H9 (cell line): ENCODE results near the gene GPR62. TPM values are rescaled to one million over a fixed set of nuclear protein-coding genes. Genes with fewer than 3 reads are reported as not detected.

ENCODE experiments used
- DNase-seq: peaks from one replicate; pipeline ENCODE4 v3.0.0-alpha.2; 2017
- H2AFZ ChIP-seq: one replicate; pipeline ENCODE4 v1.6.1; 2013; ENCODE audit warnings: mild to moderate bottlenecking, low read length, control low read depth, moderate library complexity
- H2AK5ac ChIP-seq: 2 replicates; pipeline ENCODE4 v1.6.1; 2013; ENCODE audit warnings: low read length, control low read depth, mixed read lengths; ENCODE audit not compliant: insufficient read length
- H2BK120ac ChIP-seq: one replicate; pipeline ENCODE4 v1.6.1; 2013; ENCODE audit warnings: low read depth, mild to moderate bottlenecking, low read length, control low read depth, inconsistent platforms; ENCODE audit not compliant: poor library complexity, severe bottlenecking
- H2BK12ac ChIP-seq: 2 replicates; pipeline ENCODE4 v1.6.1; 2013; ENCODE audit warnings: low read length, control low read depth, mixed read lengths, low read depth; ENCODE audit not compliant: insufficient read length
- H2BK15ac ChIP-seq: 2 replicates; pipeline ENCODE4 v1.6.1; 2013; ENCODE audit warnings: low read depth, low read length, control low read depth
- H2BK20ac ChIP-seq: one replicate; pipeline ENCODE4 v1.6.1; 2013; ENCODE audit warnings: low read depth, mild to moderate bottlenecking, low read length, control low read depth, inconsistent platforms; ENCODE audit not compliant: poor library complexity, severe bottlenecking
- H2BK5ac ChIP-seq: 2 replicates; pipeline ENCODE4 v1.6.1; 2013; ENCODE audit warnings: low read length, control low read depth, mixed read lengths; ENCODE audit not compliant: insufficient read length
- H3K14ac ChIP-seq: 2 replicates; pipeline ENCODE4 v1.6.1; 2013; ENCODE audit warnings: low read length, control low read depth; ENCODE audit not compliant: insufficient read depth
- H3K18ac ChIP-seq: 2 replicates; pipeline ENCODE4 v1.6.1; 2013; ENCODE audit warnings: low read depth, mild to moderate bottlenecking, mixed read lengths, low read length, control low read depth; ENCODE audit not compliant: insufficient read length
- H3K23ac ChIP-seq: 2 replicates; pipeline ENCODE4 v1.6.1; 2013; ENCODE audit warnings: low read length, control low read depth, mixed read lengths, low read depth; ENCODE audit not compliant: insufficient read length
- H3K23me2 ChIP-seq: 2 replicates; pipeline ENCODE4 v1.6.1; 2013; ENCODE audit warnings: low read depth, mild to moderate bottlenecking, mixed read lengths, low read length, control low read depth; ENCODE audit not compliant: insufficient read length, poor library complexity, severe bottlenecking
- H3K27ac ChIP-seq: 2 replicates; pipeline ENCODE4 v1.5.1; 2013; ENCODE audit warnings: low read length, control low read depth, mixed read lengths, low read depth; ENCODE audit not compliant: insufficient read length
- H3K27me3 ChIP-seq: 2 replicates; pipeline ENCODE4 v1.6.1; 2013; ENCODE audit warnings: low read length, control low read depth, inconsistent platforms; ENCODE audit not compliant: insufficient read depth
- H3K4ac ChIP-seq: 2 replicates; pipeline ENCODE4 v1.6.1; 2013; ENCODE audit warnings: low read depth, mild to moderate bottlenecking, control low read depth, inconsistent platforms, low read length, moderate library complexity
- H3K4me1 ChIP-seq: 2 replicates; pipeline ENCODE4 v1.6.1; 2013; ENCODE audit warnings: low read length, control low read depth, inconsistent platforms; ENCODE audit not compliant: insufficient read depth
- H3K4me2 ChIP-seq: 2 replicates; pipeline ENCODE4 v1.6.1; 2013; ENCODE audit warnings: low read length, control low read depth, mixed read lengths; ENCODE audit not compliant: insufficient read length, insufficient read depth
- H3K56ac ChIP-seq: 2 replicates; pipeline ENCODE4 v1.6.1; 2013; ENCODE audit warnings: low read depth, mild to moderate bottlenecking, mixed read lengths, low read length, control low read depth; ENCODE audit not compliant: insufficient read length
- H3K79me1 ChIP-seq: 2 replicates; pipeline ENCODE4 v1.6.1; 2013; ENCODE audit warnings: low read depth, mild to moderate bottlenecking, moderate library complexity, low read length, control low read depth, inconsistent platforms; ENCODE audit not compliant: insufficient read depth, poor library complexity, severe bottlenecking
- H3K79me2 ChIP-seq: 2 replicates; pipeline ENCODE4 v1.6.1; 2013; ENCODE audit warnings: low read length, control low read depth, inconsistent platforms; ENCODE audit not compliant: insufficient read depth
- H3K9ac ChIP-seq: 2 replicates; pipeline ENCODE4 v1.6.1; 2013; ENCODE audit warnings: low read length, control low read depth, mixed read lengths; ENCODE audit not compliant: insufficient read length; ENCODE audit errors: extremely low read depth
- H3K9me3 ChIP-seq: one replicate; pipeline ENCODE4 v1.6.1; 2013; ENCODE audit warnings: low read depth, low read length, inconsistent platforms; ENCODE audit not compliant: control insufficient read depth
- H3T11ph ChIP-seq: one replicate; pipeline ENCODE4 v1.6.1; 2013; ENCODE audit warnings: mild to moderate bottlenecking, low read length, control low read depth, inconsistent platforms
- H4K20me1 ChIP-seq: one replicate; pipeline ENCODE4 v1.6.1; 2013; ENCODE audit not compliant: control insufficient read depth, insufficient read length, insufficient read depth
- H4K5ac ChIP-seq: 2 replicates; pipeline ENCODE4 v1.6.1; 2013; ENCODE audit warnings: low read depth, mild to moderate bottlenecking, mixed read lengths, low read length, control low read depth; ENCODE audit not compliant: insufficient read length
- H4K8ac ChIP-seq: replicated peaks from 2 replicates; pipeline ENCODE4 v1.6.1; 2013; ENCODE audit warnings: low read length, control low read depth, mixed read lengths, low read depth; ENCODE audit not compliant: insufficient read length
- H4K91ac ChIP-seq: 2 replicates; pipeline ENCODE4 v1.6.1; 2013; ENCODE audit warnings: low read depth, mild to moderate bottlenecking, moderate library complexity, mixed read lengths, low read length, control low read depth; ENCODE audit not compliant: insufficient read length
- H3K27ac Mint-ChIP-seq, 3 experiments: 2 replicates in 2 of 3; 3 replicates in 1 of 3; pipeline ENCODE4 v1.8.0; 2020 to 2021; ENCODE audit warnings: mixed read lengths in 3 of 3, mild to moderate bottlenecking in 1 of 3, moderate library complexity in 1 of 3
- H3K27me3 Mint-ChIP-seq: 2 replicates; pipeline ENCODE4 v1.8.0; 2021; ENCODE audit warnings: low read depth, mild to moderate bottlenecking, moderate library complexity, mixed read lengths
- H3K36me3 Mint-ChIP-seq, 3 experiments: 2 replicates in 2 of 3; 3 replicates in 1 of 3; pipeline ENCODE4 v1.8.0; 2020 to 2021; ENCODE audit warnings: low read depth in 3 of 3, mixed read lengths in 3 of 3; ENCODE audit not compliant: insufficient read depth in 1 of 3
- H3K4me1 Mint-ChIP-seq, 2 experiments: 2 replicates each; pipeline ENCODE4 v1.8.0; 2020; ENCODE audit warnings: mixed read lengths in 2 of 2
- H3K4me3 Mint-ChIP-seq, 2 experiments: 2 replicates in 1 of 2; 3 replicates in 1 of 2; pipeline ENCODE4 v1.8.0; 2020 to 2021; ENCODE audit warnings: mild to moderate bottlenecking in 2 of 2, mixed read lengths in 2 of 2, moderate library complexity in 1 of 2
- H3K9me3 Mint-ChIP-seq, 2 experiments: 2 replicates in 1 of 2; 3 replicates in 1 of 2; pipeline ENCODE4 v1.8.0; 2020; ENCODE audit warnings: mild to moderate bottlenecking in 2 of 2, mixed read lengths in 2 of 2, moderate library complexity in 1 of 2
- CTCF ChIP-seq: fragments of 200-600 bp; sonication (generic); conservative IDR thresholded peaks from 3 replicates; pipeline ENCODE4 v1.8.0; 2021; ENCODE audit warnings: antibody characterized with exemption, mild to moderate bottlenecking
- WGBS: extraction: QIAGEN DNeasy Blood & Tissue Kit; methylation state at CpG from one replicate; pipeline ENCODE4 v1.1.7; 2013; ENCODE audit warnings: missing lambda C conversion rate, low lambda C conversion rate, mixed read lengths; ENCODE audit not compliant: insufficient read length; ENCODE audit errors: extremely low coverage; 5-methylcytosine and 5-hydroxymethylcytosine counted together
- total RNA-seq: library from RNA; stranded (reverse); gene quantifications from 2 replicates; pipeline ENCODE4 v1.2.1, GENCODE V29; 2021

Gene GPR62
- total RNA-seq, 1 experiment from 2014 or later, result 0.13 TPM

DNA sequence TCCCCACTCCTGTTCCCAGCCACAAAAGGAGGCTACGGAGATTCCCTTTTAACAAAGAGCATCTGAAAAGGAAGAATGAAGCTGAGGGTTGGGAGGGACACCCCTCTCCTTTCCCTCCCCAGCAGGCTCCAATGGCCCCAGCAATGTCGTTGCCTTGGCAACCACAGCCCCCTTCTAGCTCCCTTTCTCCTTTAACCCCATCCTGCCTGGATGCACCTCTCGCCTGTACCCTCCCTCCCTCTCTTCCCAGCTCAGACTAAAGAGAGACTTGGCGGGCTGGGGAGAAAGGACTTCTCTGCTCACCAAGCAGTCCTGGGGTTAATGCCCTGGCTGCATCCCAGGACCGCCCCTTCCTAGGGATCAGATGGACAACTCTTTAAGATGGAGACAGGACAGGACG lies 47.6 kb downstream of the GPR62 start:
- WGBS, result no CpG with 5 or more reads among the region's 6 CpGs
- H2BK120ac ChIP-seq, result no peak overlapping the region

More for the DNA sequence above, 47.6 kb downstream of the GPR62 start:
- peaks cover 56 to 65% of the 10 kb centered on the region in 2 experiments for H3K4me1 Mint-ChIP-seq
- H3K36me3 Mint-ChIP-seq, result no peaks in the 10 kb centered on the region; a peak in 1 of 7 replicates
- Histone ChIP-seq H3K14ac (no peak overlapping the region; the same call in 1 of the 2 replicates), H4K5ac (no peak overlapping the region), H2BK20ac (no peak overlapping the region), H3K4ac (no peak overlapping the region), H2BK15ac (no peak overlapping the region), H4K8ac (no peak overlapping the region), H4K91ac (no peak overlapping the region), H3K79me1 (no peaks in the 10 kb centered on the region), H3K56ac (no peak overlapping the region), H3K79me2 (no peaks in the 10 kb centered on the region), H3T11ph (no peak overlapping the region), H3K27me3 (no peaks in the 10 kb centered on the region), H3K23ac (no peak overlapping the region), H3K18ac (no peak overlapping the region), H4K20me1 (peaks cover 2% of the 10 kb centered on the region), H2AFZ (no peak overlapping the region), H2BK5ac (no peak overlapping the region), H2BK12ac (no peak overlapping the region), H2AK5ac (no peak overlapping the region), H3K23me2 (no peaks in the 10 kb centered on the region), H3K4me2 (no peak overlapping the region), H3K27ac (no peak overlapping the region), H3K9ac (no peak overlapping the region), H3K4me1 (peaks cover 17% of the 10 kb centered on the region; the same call in 1 of the 2 replicates), H3K9me3 (no peaks in the 10 kb centered on the region)
- H3K4me3 Mint-ChIP-seq, result peak overlapping the region in 1 of 2 experiments; percentile 48; a peak in 2 of 5 replicates
- no peak for TF ChIP-seq CTCF
- H3K9me3 Mint-ChIP-seq, result no peaks in the 10 kb centered on the region
- H3K27me3 Mint-ChIP-seq, result peaks cover 4% of the 10 kb centered on the region
- H3K27ac Mint-ChIP-seq, result no peak overlapping the region; a peak in 1 of 7 replicates
- DNase-seq, result no peak
